ENCODE data around the gene TNS1. TPM values are rescaled to one million over a fixed set of nuclear protein-coding genes. Genes with fewer than 3 reads are reported as not detected.

The TNS1 gene
- total and polyA plus RNA-seq, 4 donors, result 67.0 to 377 (median 208) TPM

DNA sequence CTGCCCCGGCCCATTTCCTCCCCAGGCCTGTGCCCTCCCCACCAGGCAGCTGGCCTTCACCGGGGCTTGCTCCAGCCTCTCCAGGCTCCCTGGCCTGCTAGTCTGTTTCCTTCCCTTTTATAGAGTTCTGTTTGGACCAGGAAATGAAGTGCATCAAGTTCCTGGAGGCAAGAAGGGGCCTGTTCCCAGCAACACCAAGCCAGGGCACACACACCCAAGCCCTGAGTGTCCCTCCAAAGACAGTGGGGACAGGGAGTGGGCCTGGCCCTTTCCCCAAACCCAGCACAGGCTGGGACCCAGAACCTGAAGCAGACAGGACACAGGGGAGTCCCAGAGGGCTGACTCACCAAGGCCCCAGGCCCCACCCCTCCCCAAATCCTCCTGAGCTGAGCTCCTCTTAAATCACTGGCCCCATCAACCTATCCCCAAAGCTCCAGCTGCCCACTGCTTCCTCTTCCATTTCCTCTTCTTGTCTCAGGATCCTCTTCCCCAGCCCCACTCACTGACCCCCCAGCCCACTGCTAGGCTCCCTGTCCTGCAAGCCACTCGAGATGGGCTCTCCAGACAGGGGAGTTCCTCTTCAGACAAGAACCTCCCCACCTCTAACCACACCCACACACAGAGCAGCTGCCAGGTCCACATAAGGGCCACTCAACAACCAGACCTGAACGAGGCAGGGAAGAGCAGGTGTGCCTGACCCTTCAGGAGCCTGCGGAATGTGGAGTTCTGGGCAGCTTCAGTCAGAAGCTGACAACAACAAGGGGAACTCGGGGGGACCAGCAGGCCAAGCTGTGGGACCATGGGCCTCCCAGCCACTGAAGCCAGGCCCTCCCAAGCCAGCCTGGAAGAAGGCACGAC lies 74.2 kb downstream of the TNS1 start:
- no peak overlapping the region for H3K4me3 ChIP-seq
- WGBS, 2 donors, result 35 to 44% methylated on average over 7 of the region's 7 CpGs
- DNase-seq (peak in 2 of 3 donors; percentile 36 to 60), ATAC-seq (ENCODE audit: insufficient read depth, low FRiP score) (peak; percentile 45)
- TF ChIP-seq, protein P1, sequence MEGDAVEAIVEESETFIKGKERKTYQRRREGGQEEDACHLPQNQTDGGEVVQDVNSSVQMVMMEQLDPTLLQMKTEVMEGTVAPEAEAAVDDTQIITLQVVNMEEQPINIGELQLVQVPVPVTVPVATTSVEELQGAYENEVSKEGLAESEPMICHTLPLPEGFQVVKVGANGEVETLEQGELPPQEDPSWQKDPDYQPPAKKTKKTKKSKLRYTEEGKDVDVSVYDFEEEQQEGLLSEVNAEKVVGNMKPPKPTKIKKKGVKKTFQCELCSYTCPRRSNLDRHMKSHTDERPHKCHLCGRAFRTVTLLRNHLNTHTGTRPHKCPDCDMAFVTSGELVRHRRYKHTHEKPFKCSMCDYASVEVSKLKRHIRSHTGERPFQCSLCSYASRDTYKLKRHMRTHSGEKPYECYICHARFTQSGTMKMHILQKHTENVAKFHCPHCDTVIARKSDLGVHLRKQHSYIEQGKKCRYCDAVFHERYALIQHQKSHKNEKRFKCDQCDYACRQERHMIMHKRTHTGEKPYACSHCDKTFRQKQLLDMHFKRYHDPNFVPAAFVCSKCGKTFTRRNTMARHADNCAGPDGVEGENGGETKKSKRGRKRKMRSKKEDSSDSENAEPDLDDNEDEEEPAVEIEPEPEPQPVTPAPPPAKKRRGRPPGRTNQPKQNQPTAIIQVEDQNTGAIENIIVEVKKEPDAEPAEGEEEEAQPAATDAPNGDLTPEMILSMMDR (IDR thresholded peaks at IDR 0.05; ENCODE audit: control extremely low read depth, extremely low read depth), result no peak
- peak overlapping the region; percentile 80 for H3K27ac ChIP-seq (ENCODE audit: low read depth in 1 of 2, low read length in 1 of 2)
- no peak overlapping the region for H3K9ac ChIP-seq (ENCODE audit: insufficient read depth in 1 of 2, low read length in 2 of 2)
- no peaks in the 10 kb centered on the region for H3K27me3 ChIP-seq (ENCODE audit: control insufficient read depth in 3 of 3, insufficient read depth in 3 of 3, low read length in 2 of 3)
- H3K4me1 ChIP-seq (ENCODE audit: control insufficient read depth in 5 of 5, insufficient read depth in 5 of 5, low read length in 5 of 5), result peaks cover 38 to 62% (median 48%) of the 10 kb centered on the region in 5 donors
- H3K9me3 ChIP-seq (ENCODE audit: control insufficient read depth in 4 of 4, insufficient read depth in 3 of 4, low read length in 3 of 4), result no peaks in the 10 kb centered on the region
- peaks cover 0 to 3% (median 0%) of the 10 kb centered on the region in 4 donors for H3K36me3 ChIP-seq (ENCODE audit: control insufficient read depth in 4 of 4, insufficient read depth in 4 of 4, low read length in 4 of 4)

DNA sequence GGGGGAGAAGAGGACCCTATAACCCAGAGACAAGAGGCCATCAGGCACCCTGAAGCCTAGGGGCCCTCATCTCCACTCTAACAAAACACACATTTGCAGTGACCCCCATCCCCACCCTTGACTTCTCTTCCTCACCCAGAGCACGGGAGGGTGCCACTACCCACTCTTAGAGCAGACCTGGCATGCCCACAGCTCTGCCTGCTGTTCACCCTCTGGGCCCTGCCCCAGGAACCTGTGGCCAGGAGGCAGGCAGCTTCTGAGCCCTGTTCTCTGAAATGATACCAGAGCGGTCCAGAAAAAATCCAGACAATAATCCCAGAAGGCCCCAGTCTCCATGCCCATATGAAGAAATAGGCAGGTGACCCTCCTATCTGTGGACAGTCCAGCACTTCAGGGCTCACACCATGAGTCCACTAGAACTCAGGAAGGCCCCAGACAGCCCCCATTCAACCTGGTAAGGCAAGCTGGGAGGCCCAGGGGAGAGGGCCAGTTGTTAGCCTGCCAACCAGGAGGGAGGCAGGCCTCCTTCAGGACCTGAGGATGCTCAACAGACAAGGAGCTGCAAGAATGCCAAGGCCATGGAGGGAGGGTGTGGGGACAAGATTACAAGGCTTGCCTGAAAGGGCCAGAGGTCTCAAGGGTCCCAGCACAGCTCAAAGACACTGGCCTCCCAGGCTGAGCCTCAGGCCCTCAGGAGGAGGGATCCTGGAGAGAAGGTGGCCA lies 75.0 kb downstream of the TNS1 start:
- H3K36me3 ChIP-seq (ENCODE audit: control insufficient read depth in 4 of 4, insufficient read depth in 4 of 4, low read length in 4 of 4), result peaks cover 0 to 3% (median 0%) of the 10 kb centered on the region in 4 donors
- TF ChIP-seq, protein P1 (IDR thresholded peaks at IDR 0.05; ENCODE audit: control extremely low read depth, extremely low read depth), result no peak
- H3K27me3 ChIP-seq (ENCODE audit: control insufficient read depth in 3 of 3, insufficient read depth in 3 of 3, low read length in 2 of 3), result no peaks in the 10 kb centered on the region
- peak overlapping the region; percentile 80 for H3K27ac ChIP-seq (ENCODE audit: low read depth in 1 of 2, low read length in 1 of 2)
- DNase-seq, result no peak
- H3K4me1 ChIP-seq (ENCODE audit: control insufficient read depth in 5 of 5, insufficient read depth in 5 of 5, low read length in 5 of 5), result peaks cover 36 to 60% (median 46%) of the 10 kb centered on the region in 5 donors
- H3K4me3 ChIP-seq, result no peak overlapping the region
- no peak for ATAC-seq (ENCODE audit: insufficient read depth, low FRiP score)
- no peak overlapping the region for H3K9ac ChIP-seq (ENCODE audit: insufficient read depth in 1 of 2, low read length in 2 of 2)
- 63 to 65% methylated on average over 2 of the region's 2 CpGs for WGBS, 2 donors
- H3K9me3 ChIP-seq (ENCODE audit: control insufficient read depth in 4 of 4, insufficient read depth in 3 of 4, low read length in 3 of 4), result no peaks in the 10 kb centered on the region

DNA sequence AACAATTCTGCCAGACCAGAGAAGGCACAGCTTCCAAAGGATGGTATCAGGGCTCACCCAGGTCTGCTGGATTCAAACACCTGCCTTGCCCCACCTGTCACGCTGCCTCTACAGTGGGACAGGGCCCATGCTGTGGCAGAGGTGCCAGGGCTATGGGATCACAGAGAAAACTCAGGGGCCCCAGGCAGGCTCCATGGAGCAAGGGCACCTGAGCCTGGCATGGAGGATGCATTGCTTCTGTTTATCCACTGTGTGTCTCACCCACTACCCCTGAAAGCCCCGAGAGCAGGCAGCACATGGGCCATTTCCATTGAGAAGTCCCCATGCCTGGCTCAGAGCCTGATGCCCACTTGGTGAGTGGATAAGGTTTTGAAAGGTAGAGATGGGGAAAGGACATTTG lies 76.0 kb downstream of the TNS1 start:
- ATAC-seq (ENCODE audit: insufficient read depth, low FRiP score) (no peak), DNase-seq (no peak)
- H3K9me3 ChIP-seq (ENCODE audit: control insufficient read depth in 4 of 4, insufficient read depth in 3 of 4, low read length in 3 of 4), result no peaks in the 10 kb centered on the region
- H3K9ac ChIP-seq (ENCODE audit: insufficient read depth in 1 of 2, low read length in 2 of 2), result no peak overlapping the region
- TF ChIP-seq, protein P1 (IDR thresholded peaks at IDR 0.05; ENCODE audit: control extremely low read depth, extremely low read depth), result no peak
- H3K4me1 ChIP-seq (ENCODE audit: control insufficient read depth in 5 of 5, insufficient read depth in 5 of 5, low read length in 5 of 5), result peaks cover 35 to 67% (median 49%) of the 10 kb centered on the region in 5 donors
- no peaks in the 10 kb centered on the region for H3K27me3 ChIP-seq (ENCODE audit: control insufficient read depth in 3 of 3, insufficient read depth in 3 of 3, low read length in 2 of 3)
- H3K27ac ChIP-seq (ENCODE audit: low read depth in 1 of 2, low read length in 1 of 2), result peak overlapping the region; percentile 80
- no peak overlapping the region for H3K4me3 ChIP-seq
- H3K36me3 ChIP-seq (ENCODE audit: control insufficient read depth in 4 of 4, insufficient read depth in 4 of 4, low read length in 4 of 4), result no peaks in the 10 kb centered on the region
- 79 to 92% methylated on average over 2 of the region's 2 CpGs for WGBS, 2 donors
